WTC11 (cell line): ENCODE data around the gene HACE1. TPM values are rescaled to one million over a fixed set of nuclear protein-coding genes. Genes with fewer than 3 reads are reported as not detected.

Source experiments
- ATAC-seq: fragments of 200-7000 bp; cut with Tn5 transposase; 2 replicates; pipeline ENCODE4 v1.10.0; 2021; ENCODE audit warnings: mild to moderate bottlenecking, moderate library complexity
- CTCF ChIA-PET: fragments of 300-600 bp; sonication (Branson Sonifier 250); formaldehyde crosslinking; loops from one replicate; lab custom pipeline; 2021; ENCODE audit warnings: antibody characterized with exemption; lab: Charles Lee
- POLR2A ChIA-PET: fragments of 350-600 bp; sonication (Branson Sonifier 250); formaldehyde crosslinking; loops from one replicate; lab custom pipeline; 2021; ENCODE audit warnings: antibody characterized with exemption; lab: Charles Lee
- DNase-seq: peaks from one replicate; pipeline ENCODE4 v3.0.0; 2021; ENCODE audit warnings: low spot score
- H3K27ac Mint-ChIP-seq: 2 replicates; pipeline ENCODE4 v1.8.0; 2021; ENCODE audit warnings: mixed read lengths
- H3K27me3 Mint-ChIP-seq: 2 replicates; pipeline ENCODE4 v1.8.0; 2021; ENCODE audit warnings: low read depth, mild to moderate bottlenecking, moderate library complexity, mixed read lengths
- H3K36me3 Mint-ChIP-seq: 2 replicates; pipeline ENCODE4 v1.8.0; 2021; ENCODE audit warnings: mixed read lengths
- H3K4me1 Mint-ChIP-seq: 2 replicates; pipeline ENCODE4 v1.8.0; 2022; ENCODE audit warnings: mixed read lengths
- H3K4me3 Mint-ChIP-seq: 2 replicates; pipeline ENCODE4 v1.8.0; 2021; ENCODE audit warnings: mild to moderate bottlenecking, moderate library complexity, mixed read lengths
- H3K9me3 Mint-ChIP-seq: 2 replicates; pipeline ENCODE4 v1.8.0; 2021; ENCODE audit warnings: mixed read lengths
- CBFB ChIP-seq: sonication (generic); formaldehyde crosslinking; IDR thresholded peaks from 2 replicates; pipeline ENCODE4 v1.8.1; 2022; ENCODE audit warnings: mild to moderate bottlenecking, low read depth, missing genetic modification reagents
- EMX1 ChIP-seq: fragments of 250-450 bp; sonication (Bioruptor Pico); IDR thresholded peaks from 2 replicates; pipeline ENCODE4 v1.8.0; 2021; ENCODE audit warnings: mild to moderate bottlenecking
- ESRRA ChIP-seq: sonication (generic); formaldehyde crosslinking; IDR thresholded peaks from 2 replicates; pipeline ENCODE4 v1.8.1; 2022; ENCODE audit warnings: mild to moderate bottlenecking, missing genetic modification reagents, borderline replicate concordance
- KAT7 ChIP-seq: sonication (generic); formaldehyde crosslinking; IDR thresholded peaks from 2 replicates; pipeline ENCODE4 v1.8.1; 2023; ENCODE audit warnings: missing genetic modification reagents, mild to moderate bottlenecking, borderline replicate concordance
- NFATC4 ChIP-seq: fragments of 250-450 bp; sonication (Bioruptor Pico); IDR thresholded peaks from 2 replicates; pipeline ENCODE4 v1.9.0; 2021; ENCODE audit warnings: mild to moderate bottlenecking
- NFYB ChIP-seq: sonication (generic); formaldehyde crosslinking; conservative IDR thresholded peaks from 2 replicates; pipeline ENCODE4 v1.8.0; 2022; ENCODE audit warnings: low read depth, missing genetic modification reagents
- NR1H2 ChIP-seq: sonication (generic); formaldehyde crosslinking; IDR thresholded peaks from 2 replicates; pipeline ENCODE4 v1.9.0; 2021; ENCODE audit warnings: mild to moderate bottlenecking, moderate library complexity, missing genetic modification reagents
- NR3C1 ChIP-seq: sonication (generic); formaldehyde crosslinking; conservative IDR thresholded peaks from 2 replicates; pipeline ENCODE4 v1.8.1; 2023; ENCODE audit warnings: low read depth, mild to moderate bottlenecking, missing genetic modification reagents
- OVOL2 ChIP-seq: fragments of 250-450 bp; sonication (Bioruptor Pico); IDR thresholded peaks from 2 replicates; pipeline ENCODE4 v1.9.0; 2021; ENCODE audit warnings: mild to moderate bottlenecking, borderline replicate concordance
- RELA ChIP-seq: sonication (generic); formaldehyde crosslinking; IDR thresholded peaks from 2 replicates; pipeline ENCODE4 v1.8.1; 2022; ENCODE audit warnings: missing genetic modification reagents, mild to moderate bottlenecking, borderline replicate concordance
- RORB ChIP-seq: fragments of 250-450 bp; sonication (Bioruptor Pico); IDR thresholded peaks from 2 replicates; pipeline ENCODE4 v1.9.0; 2021; ENCODE audit warnings: mild to moderate bottlenecking
- SMAD3 ChIP-seq: sonication (generic); formaldehyde crosslinking; IDR thresholded peaks from 2 replicates; pipeline ENCODE4 v1.8.0; 2022; ENCODE audit warnings: missing genetic modification reagents, mild to moderate bottlenecking, borderline replicate concordance
- ZBTB21 ChIP-seq: sonication (generic); formaldehyde crosslinking; IDR thresholded peaks from 2 replicates; pipeline ENCODE4 v1.8.1; 2023; ENCODE audit warnings: mild to moderate bottlenecking, missing genetic modification reagents, borderline replicate concordance
- ZNF121 ChIP-seq: sonication (generic); formaldehyde crosslinking; IDR thresholded peaks from 2 replicates; pipeline ENCODE4 v1.8.0; 2023; ENCODE audit warnings: missing genetic modification reagents
- total RNA-seq: library from RNA; stranded (reverse); gene quantifications from 3 replicates; pipeline ENCODE4 v1.2.3, GENCODE V29; 2021
- TF ChIP-seq, protein P1 (sequence below): sonication (generic); formaldehyde crosslinking; IDR thresholded peaks from 2 replicates; pipeline ENCODE4 v1.8.1; 2022; ENCODE audit warnings: missing genetic modification reagents, borderline replicate concordance
- TF ChIP-seq, protein P2 (sequence below): sonication (generic); formaldehyde crosslinking; IDR thresholded peaks from 2 replicates; pipeline ENCODE4 v1.8.1; 2022; ENCODE audit warnings: low read depth, missing genetic modification reagents, borderline replicate concordance
- TF ChIP-seq, protein P3 (sequence below): sonication (generic); formaldehyde crosslinking; IDR thresholded peaks from 2 replicates; pipeline ENCODE4 v1.8.0; 2022; ENCODE audit warnings: mild to moderate bottlenecking, missing genetic modification reagents
- TF ChIP-seq, protein P4 (sequence below): sonication (generic); formaldehyde crosslinking; IDR thresholded peaks from 2 replicates; pipeline ENCODE4 v1.8.1; 2023; ENCODE audit warnings: mild to moderate bottlenecking, missing genetic modification reagents, moderate library complexity
- TF ChIP-seq, protein P5 (sequence below): sonication (generic); formaldehyde crosslinking; IDR thresholded peaks from 2 replicates; pipeline ENCODE4 v1.8.1; 2023; ENCODE audit warnings: mild to moderate bottlenecking, missing genetic modification reagents
- TF ChIP-seq, protein P6 (sequence below): sonication (generic); formaldehyde crosslinking; IDR thresholded peaks from 2 replicates; pipeline ENCODE4 v1.8.0; 2023; ENCODE audit warnings: missing genetic modification reagents
- TF ChIP-seq, protein P7 (sequence below): sonication (generic); formaldehyde crosslinking; IDR thresholded peaks from 2 replicates; pipeline ENCODE4 v1.8.1; 2023; ENCODE audit warnings: mild to moderate bottlenecking, moderate library complexity, missing genetic modification reagents

HACE1 gene
- total RNA-seq, 1 experiment from 2014 or later = 18.1 TPM

DNA sequence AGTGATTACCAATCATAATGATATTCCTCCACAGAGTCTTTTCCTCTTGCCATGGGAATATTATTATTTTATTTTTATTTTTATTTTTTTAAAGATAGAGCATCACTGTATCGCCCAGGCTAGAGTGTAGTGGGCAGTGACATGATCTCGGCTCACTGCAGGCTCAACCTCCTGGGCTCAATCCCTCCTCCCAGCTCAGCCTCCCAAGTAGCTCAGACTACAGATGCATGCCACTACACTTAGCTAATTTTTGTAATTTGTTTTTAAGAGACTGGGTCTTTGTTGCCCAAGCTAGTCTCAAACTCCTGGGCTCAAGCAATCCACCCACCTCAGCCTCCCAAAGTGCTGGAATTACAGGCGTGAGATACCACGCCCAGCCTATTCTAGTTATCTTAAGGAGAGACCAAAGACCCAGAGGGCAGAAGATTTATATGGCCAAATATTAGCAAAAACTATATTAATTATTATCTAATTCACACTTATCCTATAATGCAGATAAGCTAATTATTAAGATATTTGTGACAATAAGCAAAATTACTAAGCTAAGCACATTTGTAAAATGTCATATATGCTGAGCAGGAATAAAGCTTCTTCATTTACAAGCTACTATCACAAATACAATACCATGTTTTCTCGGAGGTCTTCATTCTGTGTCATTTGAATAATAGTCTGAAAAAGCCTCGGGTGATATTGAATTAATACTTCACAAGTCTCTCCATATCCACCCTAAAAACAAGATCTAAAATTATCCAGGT is 63.5 kb downstream of the HACE1 start (continued):
- TF ChIP-seq, protein P1, sequence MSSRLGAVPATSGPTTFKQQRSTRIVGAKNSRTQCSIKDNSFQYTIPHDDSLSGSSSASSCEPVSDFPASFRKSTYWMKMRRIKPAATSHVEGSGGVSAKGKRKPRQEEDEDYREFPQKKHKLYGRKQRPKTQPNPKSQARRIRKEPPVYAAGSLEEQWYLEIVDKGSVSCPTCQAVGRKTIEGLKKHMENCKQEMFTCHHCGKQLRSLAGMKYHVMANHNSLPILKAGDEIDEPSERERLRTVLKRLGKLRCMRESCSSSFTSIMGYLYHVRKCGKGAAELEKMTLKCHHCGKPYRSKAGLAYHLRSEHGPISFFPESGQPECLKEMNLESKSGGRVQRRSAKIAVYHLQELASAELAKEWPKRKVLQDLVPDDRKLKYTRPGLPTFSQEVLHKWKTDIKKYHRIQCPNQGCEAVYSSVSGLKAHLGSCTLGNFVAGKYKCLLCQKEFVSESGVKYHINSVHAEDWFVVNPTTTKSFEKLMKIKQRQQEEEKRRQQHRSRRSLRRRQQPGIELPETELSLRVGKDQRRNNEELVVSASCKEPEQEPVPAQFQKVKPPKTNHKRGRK (CRISPR knock-in tag) = no peak
- TF ChIP-seq, all 79 proteins: peak for 0

DNA sequence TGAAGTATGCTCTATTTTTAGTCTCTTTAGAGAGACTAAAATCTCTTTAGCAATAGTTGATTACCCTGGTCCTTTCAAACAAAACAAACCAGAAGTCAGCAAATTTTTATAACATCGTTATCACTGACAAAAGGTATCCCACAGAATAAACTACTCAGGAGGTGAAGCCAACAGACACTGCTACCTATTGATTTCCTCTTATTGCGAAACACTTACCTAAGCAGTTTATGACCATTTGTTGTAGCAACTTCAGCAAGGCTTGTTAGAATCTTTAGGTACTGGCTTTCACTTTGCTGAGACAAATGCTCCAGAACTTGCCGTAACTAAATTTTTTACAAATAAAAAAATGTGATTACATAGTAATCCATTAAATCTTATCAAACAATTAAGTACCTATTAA is 64.4 kb downstream of the HACE1 start:
- ChIA-PET POLR2A (interaction anchor here (0.7 kb wide), 1 partner anchor 49 kb away, joined by 3 read pairs; no protein-coding TSS in a partner anchor), CTCF (no interaction called here)
- H3K4me3 Mint-ChIP-seq = no peak overlapping the region
- no peak for DNase-seq
- H3K36me3 Mint-ChIP-seq = peaks cover 7% of the 10 kb centered on the region
- H3K27ac Mint-ChIP-seq = no peak overlapping the region
- peaks cover under 1% of the 10 kb centered on the region for H3K9me3 Mint-ChIP-seq
- ATAC-seq = no peak
- TF ChIP-seq RORB (CRISPR knock-in tag) (no peak), SMAD3 (CRISPR knock-in tag) (no peak), NFYB (CRISPR knock-in tag) (no peak), CBFB (CRISPR knock-in tag) (no peak), NR3C1 (CRISPR knock-in tag) (no peak), NFATC4 (CRISPR knock-in tag) (no peak), OVOL2 (no peak), EMX1 (CRISPR knock-in tag) (no peak), ZNF121 (CRISPR knock-in tag) (no peak), RELA (no peak)
- TF ChIP-seq, protein P2, sequence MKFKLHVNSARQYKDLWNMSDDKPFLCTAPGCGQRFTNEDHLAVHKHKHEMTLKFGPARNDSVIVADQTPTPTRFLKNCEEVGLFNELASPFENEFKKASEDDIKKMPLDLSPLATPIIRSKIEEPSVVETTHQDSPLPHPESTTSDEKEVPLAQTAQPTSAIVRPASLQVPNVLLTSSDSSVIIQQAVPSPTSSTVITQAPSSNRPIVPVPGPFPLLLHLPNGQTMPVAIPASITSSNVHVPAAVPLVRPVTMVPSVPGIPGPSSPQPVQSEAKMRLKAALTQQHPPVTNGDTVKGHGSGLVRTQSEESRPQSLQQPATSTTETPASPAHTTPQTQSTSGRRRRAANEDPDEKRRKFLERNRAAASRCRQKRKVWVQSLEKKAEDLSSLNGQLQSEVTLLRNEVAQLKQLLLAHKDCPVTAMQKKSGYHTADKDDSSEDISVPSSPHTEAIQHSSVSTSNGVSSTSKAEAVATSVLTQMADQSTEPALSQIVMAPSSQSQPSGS = no peak
- TF ChIP-seq, protein P3, sequence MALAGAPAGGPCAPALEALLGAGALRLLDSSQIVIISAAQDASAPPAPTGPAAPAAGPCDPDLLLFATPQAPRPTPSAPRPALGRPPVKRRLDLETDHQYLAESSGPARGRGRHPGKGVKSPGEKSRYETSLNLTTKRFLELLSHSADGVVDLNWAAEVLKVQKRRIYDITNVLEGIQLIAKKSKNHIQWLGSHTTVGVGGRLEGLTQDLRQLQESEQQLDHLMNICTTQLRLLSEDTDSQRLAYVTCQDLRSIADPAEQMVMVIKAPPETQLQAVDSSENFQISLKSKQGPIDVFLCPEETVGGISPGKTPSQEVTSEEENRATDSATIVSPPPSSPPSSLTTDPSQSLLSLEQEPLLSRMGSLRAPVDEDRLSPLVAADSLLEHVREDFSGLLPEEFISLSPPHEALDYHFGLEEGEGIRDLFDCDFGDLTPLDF (CRISPR knock-in tag) = no peak
- TF ChIP-seq, protein P1 (CRISPR knock-in tag) = no peak
- H3K27me3 Mint-ChIP-seq = no peaks in the 10 kb centered on the region
- no peaks in the 10 kb centered on the region for H3K4me1 Mint-ChIP-seq

DNA sequence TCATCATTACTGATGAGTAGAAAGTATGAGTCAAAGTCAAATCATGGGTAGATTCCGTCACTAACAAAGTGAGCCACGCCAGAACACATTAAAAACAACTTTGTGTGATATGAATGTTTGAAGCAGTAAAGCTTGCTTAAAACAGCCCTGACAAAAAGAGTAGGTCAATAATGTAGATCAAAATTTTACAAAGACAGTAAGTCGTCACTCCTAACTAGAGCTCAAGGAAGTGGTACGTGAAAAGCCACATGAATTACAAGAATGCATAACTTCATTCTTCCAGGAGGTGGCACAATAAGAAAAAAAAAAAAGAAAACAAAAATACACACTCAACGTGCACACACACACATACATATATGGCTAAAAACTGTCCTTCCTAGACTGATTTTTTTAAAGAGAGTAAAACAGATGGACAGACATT is 69.9 kb downstream of the HACE1 start:
- H3K27ac Mint-ChIP-seq = no peak overlapping the region; the same call in 1 of the 2 replicates
- ChIA-PET POLR2A (no interaction called here), CTCF (interaction anchor here (0.6 to 1.0 kb wide), 10 partner anchors 9 to 404 kb away, joined by 3 to 11 read pairs (median 3); partner anchors contain the start of gene HACE1)
- no peaks in the 10 kb centered on the region for H3K27me3 Mint-ChIP-seq
- no peaks in the 10 kb centered on the region for H3K9me3 Mint-ChIP-seq
- ATAC-seq (no peak), DNase-seq (no peak)
- H3K4me3 Mint-ChIP-seq = no peak overlapping the region
- H3K36me3 Mint-ChIP-seq = peaks cover 4% of the 10 kb centered on the region; the same call in 1 of the 2 replicates
- TF ChIP-seq ZBTB21 (CRISPR knock-in tag) (no peak), ESRRA (CRISPR knock-in tag) (no peak), KAT7 (no peak), NR1H2 (CRISPR knock-in tag) (no peak)
- TF ChIP-seq, protein P4, sequence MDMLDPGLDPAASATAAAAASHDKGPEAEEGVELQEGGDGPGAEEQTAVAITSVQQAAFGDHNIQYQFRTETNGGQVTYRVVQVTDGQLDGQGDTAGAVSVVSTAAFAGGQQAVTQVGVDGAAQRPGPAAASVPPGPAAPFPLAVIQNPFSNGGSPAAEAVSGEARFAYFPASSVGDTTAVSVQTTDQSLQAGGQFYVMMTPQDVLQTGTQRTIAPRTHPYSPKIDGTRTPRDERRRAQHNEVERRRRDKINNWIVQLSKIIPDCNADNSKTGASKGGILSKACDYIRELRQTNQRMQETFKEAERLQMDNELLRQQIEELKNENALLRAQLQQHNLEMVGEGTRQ = no peak
- TF ChIP-seq, protein P5, sequence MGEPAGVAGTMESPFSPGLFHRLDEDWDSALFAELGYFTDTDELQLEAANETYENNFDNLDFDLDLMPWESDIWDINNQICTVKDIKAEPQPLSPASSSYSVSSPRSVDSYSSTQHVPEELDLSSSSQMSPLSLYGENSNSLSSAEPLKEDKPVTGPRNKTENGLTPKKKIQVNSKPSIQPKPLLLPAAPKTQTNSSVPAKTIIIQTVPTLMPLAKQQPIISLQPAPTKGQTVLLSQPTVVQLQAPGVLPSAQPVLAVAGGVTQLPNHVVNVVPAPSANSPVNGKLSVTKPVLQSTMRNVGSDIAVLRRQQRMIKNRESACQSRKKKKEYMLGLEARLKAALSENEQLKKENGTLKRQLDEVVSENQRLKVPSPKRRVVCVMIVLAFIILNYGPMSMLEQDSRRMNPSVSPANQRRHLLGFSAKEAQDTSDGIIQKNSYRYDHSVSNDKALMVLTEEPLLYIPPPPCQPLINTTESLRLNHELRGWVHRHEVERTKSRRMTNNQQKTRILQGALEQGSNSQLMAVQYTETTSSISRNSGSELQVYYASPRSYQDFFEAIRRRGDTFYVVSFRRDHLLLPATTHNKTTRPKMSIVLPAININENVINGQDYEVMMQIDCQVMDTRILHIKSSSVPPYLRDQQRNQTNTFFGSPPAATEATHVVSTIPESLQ (CRISPR knock-in tag) = no peak
- TF ChIP-seq, protein P6, sequence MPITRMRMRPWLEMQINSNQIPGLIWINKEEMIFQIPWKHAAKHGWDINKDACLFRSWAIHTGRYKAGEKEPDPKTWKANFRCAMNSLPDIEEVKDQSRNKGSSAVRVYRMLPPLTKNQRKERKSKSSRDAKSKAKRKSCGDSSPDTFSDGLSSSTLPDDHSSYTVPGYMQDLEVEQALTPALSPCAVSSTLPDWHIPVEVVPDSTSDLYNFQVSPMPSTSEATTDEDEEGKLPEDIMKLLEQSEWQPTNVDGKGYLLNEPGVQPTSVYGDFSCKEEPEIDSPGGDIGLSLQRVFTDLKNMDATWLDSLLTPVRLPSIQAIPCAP (CRISPR knock-in tag) = no peak
- TF ChIP-seq, protein P7, sequence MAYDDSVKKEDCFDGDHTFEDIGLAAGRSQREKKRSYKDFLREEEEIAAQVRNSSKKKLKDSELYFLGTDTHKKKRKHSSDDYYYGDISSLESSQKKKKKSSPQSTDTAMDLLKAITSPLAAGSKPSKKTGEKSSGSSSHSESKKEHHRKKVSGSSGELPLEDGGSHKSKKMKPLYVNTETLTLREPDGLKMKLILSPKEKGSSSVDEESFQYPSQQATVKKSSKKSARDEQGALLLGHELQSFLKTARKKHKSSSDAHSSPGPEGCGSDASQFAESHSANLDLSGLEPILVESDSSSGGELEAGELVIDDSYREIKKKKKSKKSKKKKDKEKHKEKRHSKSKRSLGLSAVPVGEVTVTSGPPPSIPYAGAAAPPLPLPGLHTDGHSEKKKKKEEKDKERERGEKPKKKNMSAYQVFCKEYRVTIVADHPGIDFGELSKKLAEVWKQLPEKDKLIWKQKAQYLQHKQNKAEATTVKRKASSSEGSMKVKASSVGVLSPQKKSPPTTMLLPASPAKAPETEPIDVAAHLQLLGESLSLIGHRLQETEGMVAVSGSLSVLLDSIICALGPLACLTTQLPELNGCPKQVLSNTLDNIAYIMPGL (CRISPR knock-in tag) = no peak
- H3K4me1 Mint-ChIP-seq = no peaks in the 10 kb centered on the region
